Testis (tissue), 2 donors: ENCODE results near the gene VILL.

Experiments used
- POLR2A ChIP-seq: fragments of 450-650 bp; IDR thresholded peaks from one replicate; pipeline ENCODE4 v1.6.1; 2017; ENCODE audit warnings: antibody characterized with exemption, mild to moderate bottlenecking, moderate library complexity
- TF ChIP-seq, protein P1 (sequence below), 3 experiments: fragments of 450-650 bp in 2 of 3; fragments of 200-600 bp in 1 of 3; sonication (generic) in 1 of 3; IDR thresholded peaks; one replicate each; pipeline ENCODE4 v1.5.1; 2016 to 2019; ENCODE audit warnings: antibody characterized with exemption in 3 of 3, mild to moderate bottlenecking in 2 of 3, moderate library complexity in 1 of 3

DNA sequence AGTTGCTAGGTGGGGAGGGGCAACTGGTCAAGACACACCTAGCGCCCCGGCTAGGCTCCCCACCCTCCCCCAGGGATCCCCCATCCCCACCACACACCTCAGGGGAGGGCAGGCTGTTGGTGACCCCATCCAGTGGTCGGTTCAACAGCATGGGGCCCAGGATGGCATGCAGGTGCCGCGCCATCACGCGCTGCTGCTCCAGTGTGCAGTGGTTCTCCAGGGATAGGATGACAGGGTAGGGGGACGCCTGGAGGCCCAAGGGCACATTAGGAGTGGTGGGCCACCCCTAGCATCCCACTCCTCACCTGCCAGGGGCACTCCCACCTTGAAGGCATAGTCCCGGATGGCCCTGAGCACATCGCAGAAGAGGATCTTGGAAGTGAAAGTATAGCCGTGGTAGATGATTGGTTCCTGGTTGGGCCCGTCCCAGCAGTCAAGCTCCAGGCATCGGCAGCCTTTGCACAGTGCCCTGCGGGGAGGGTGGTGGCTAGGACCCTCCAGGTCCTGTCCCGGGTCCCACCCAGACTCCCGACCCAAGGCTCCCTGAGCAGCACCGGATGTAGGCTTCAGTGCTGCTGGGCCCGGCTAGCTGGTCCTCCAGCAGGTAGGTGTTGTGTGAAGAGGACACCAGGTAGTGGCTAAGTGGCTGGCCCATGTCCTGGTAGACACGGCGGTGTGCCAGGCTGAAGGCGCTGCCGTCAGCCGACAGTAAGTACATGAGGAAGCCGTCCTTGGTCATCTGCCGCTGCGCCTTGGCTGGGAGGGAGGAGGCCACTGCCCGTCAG is 19.4 kb downstream of the VILL start:
- TF ChIP-seq, protein P1, sequence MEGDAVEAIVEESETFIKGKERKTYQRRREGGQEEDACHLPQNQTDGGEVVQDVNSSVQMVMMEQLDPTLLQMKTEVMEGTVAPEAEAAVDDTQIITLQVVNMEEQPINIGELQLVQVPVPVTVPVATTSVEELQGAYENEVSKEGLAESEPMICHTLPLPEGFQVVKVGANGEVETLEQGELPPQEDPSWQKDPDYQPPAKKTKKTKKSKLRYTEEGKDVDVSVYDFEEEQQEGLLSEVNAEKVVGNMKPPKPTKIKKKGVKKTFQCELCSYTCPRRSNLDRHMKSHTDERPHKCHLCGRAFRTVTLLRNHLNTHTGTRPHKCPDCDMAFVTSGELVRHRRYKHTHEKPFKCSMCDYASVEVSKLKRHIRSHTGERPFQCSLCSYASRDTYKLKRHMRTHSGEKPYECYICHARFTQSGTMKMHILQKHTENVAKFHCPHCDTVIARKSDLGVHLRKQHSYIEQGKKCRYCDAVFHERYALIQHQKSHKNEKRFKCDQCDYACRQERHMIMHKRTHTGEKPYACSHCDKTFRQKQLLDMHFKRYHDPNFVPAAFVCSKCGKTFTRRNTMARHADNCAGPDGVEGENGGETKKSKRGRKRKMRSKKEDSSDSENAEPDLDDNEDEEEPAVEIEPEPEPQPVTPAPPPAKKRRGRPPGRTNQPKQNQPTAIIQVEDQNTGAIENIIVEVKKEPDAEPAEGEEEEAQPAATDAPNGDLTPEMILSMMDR (IDR thresholded peaks at IDR 0.05), result no peak
- TF ChIP-seq POLR2A, result no peak
